Astrocyte (in vitro differentiated cells and primary cell): ENCODE results near the gene MESP2.

Experiments
- CTCF ChIP-seq: IDR thresholded peaks from 2 replicates; pipeline ENCODE4 v1.5.1; 2011; ENCODE audit warnings: low read depth, mild to moderate bottlenecking, inconsistent platforms, low read length, moderate library complexity; ENCODE audit not compliant: insufficient read depth
- EZH2 ChIP-seq: IDR thresholded peaks from 2 replicates; pipeline ENCODE4 v1.6.1; 2012; ENCODE audit warnings: mild to moderate bottlenecking, low read length, inconsistent platforms; ENCODE audit not compliant: insufficient read depth

GRCh38 chr15:89731275-89731674 is 44.9 kb upstream of the MESP2 start:
- TF ChIP-seq CTCF (no peak), EZH2 (no peak)
